HepG2 (cell line): ENCODE data around the gene PCBP2. TPM values are rescaled to one million over a fixed set of nuclear protein-coding genes. Genes with fewer than 3 reads are reported as not detected.

Source experiments
- AGO1 ChIP-seq: fragments of 200-400 bp; formaldehyde crosslinking; IDR thresholded peaks from 2 replicates; pipeline ENCODE4 v1.6.1; 2017; ENCODE audit warnings: mild to moderate bottlenecking, low read depth, low read length, moderate library complexity; ENCODE audit not compliant: poor library complexity, severe bottlenecking
- CERS6 ChIP-seq: sonication (generic); formaldehyde crosslinking; IDR thresholded peaks from 2 replicates; pipeline ENCODE4 v1.5.0; 2020; ENCODE audit warnings: missing genetic modification reagents
- DPF2 ChIP-seq: sonication (generic); formaldehyde crosslinking; IDR thresholded peaks from 2 replicates; pipeline ENCODE4 v1.4.0; 2020; ENCODE audit warnings: mild to moderate bottlenecking, low read depth, missing genetic modification reagents, borderline replicate concordance
- GABPA ChIP-seq, 2 experiments: IDR thresholded peaks; 2 replicates each; pipeline ENCODE4 v1.6.1; 2011 to 2016; ENCODE audit warnings: low read depth in 2 of 2, low read length in 1 of 2, missing biosample characterization in 1 of 2, missing genetic modification characterization in 1 of 2
- GPN1 ChIP-seq: sonication (generic); formaldehyde crosslinking; IDR thresholded peaks from 2 replicates; pipeline ENCODE4 v1.5.1; 2020; ENCODE audit warnings: missing genetic modification reagents, borderline replicate concordance
- MLLT10 ChIP-seq: sonication (generic); formaldehyde crosslinking; IDR thresholded peaks from 2 replicates; pipeline ENCODE4 v1.4.0; 2020; ENCODE audit warnings: missing genetic modification reagents
- NFKB2 ChIP-seq: sonication (generic); formaldehyde crosslinking; IDR thresholded peaks from 2 replicates; pipeline ENCODE4 v1.4.0; 2020; ENCODE audit warnings: missing genetic modification reagents, borderline replicate concordance
- PHF21A ChIP-seq: sonication (generic); formaldehyde crosslinking; IDR thresholded peaks from 2 replicates; pipeline ENCODE4 v1.5.0; 2020; ENCODE audit warnings: mild to moderate bottlenecking, missing genetic modification reagents
- POGZ ChIP-seq: sonication (generic); formaldehyde crosslinking; IDR thresholded peaks from 2 replicates; pipeline ENCODE4 v1.4.0; 2020; ENCODE audit warnings: mild to moderate bottlenecking, missing genetic modification reagents
- SP2 ChIP-seq: sonication (generic); formaldehyde crosslinking; IDR thresholded peaks from 2 replicates; pipeline ENCODE4 v1.5.1; 2020; ENCODE audit warnings: mild to moderate bottlenecking, missing genetic modification reagents
- TSC22D2 ChIP-seq: sonication (generic); formaldehyde crosslinking; IDR thresholded peaks from 2 replicates; pipeline ENCODE4 v1.5.1; 2020; ENCODE audit warnings: missing genetic modification reagents, mild to moderate bottlenecking, borderline replicate concordance
- ZFP62 ChIP-seq: sonication (generic); formaldehyde crosslinking; IDR thresholded peaks from 2 replicates; pipeline ENCODE4 v1.4.0; 2020; ENCODE audit warnings: missing genetic modification reagents
- ZFP82 ChIP-seq: sonication (generic); formaldehyde crosslinking; IDR thresholded peaks from 2 replicates; pipeline ENCODE4 v1.5.1; 2020; ENCODE audit warnings: mild to moderate bottlenecking, missing genetic modification reagents, borderline replicate concordance
- ZNF343 ChIP-seq: sonication (generic); formaldehyde crosslinking; IDR thresholded peaks from 2 replicates; pipeline ENCODE4 v1.4.0; 2020; ENCODE audit warnings: mild to moderate bottlenecking, missing genetic modification reagents
- ZNF354B ChIP-seq: sonication (generic); formaldehyde crosslinking; IDR thresholded peaks from 2 replicates; pipeline ENCODE4 v1.8.0; 2022; ENCODE audit warnings: mild to moderate bottlenecking, missing genetic modification reagents
- ZNF44 ChIP-seq: sonication (generic); formaldehyde crosslinking; IDR thresholded peaks from 2 replicates; pipeline ENCODE4 v1.5.1; 2020; ENCODE audit warnings: mild to moderate bottlenecking, missing genetic modification reagents
- ZNF547 ChIP-seq: sonication (generic); formaldehyde crosslinking; IDR thresholded peaks from 2 replicates; pipeline ENCODE4 v1.5.1; 2020; ENCODE audit warnings: mild to moderate bottlenecking, missing genetic modification reagents
- ZNF609 ChIP-seq: sonication (generic); formaldehyde crosslinking; IDR thresholded peaks from 2 replicates; pipeline ENCODE4 v1.4.0; 2020; ENCODE audit warnings: mild to moderate bottlenecking, missing genetic modification reagents, borderline replicate concordance
- ZNF75D ChIP-seq: sonication (generic); formaldehyde crosslinking; IDR thresholded peaks from 2 replicates; pipeline ENCODE4 v1.8.1; 2023; ENCODE audit warnings: missing genetic modification reagents, mild to moderate bottlenecking, borderline replicate concordance
- ZNF761 ChIP-seq: sonication (generic); formaldehyde crosslinking; conservative IDR thresholded peaks from 2 replicates; pipeline ENCODE4 v1.4.0; 2020; ENCODE audit warnings: mild to moderate bottlenecking, missing genetic modification reagents
- ZNF768 ChIP-seq: sonication (generic); formaldehyde crosslinking; IDR thresholded peaks from 2 replicates; pipeline ENCODE4 v1.4.0; 2020; ENCODE audit warnings: missing genetic modification reagents
- polyA plus RNA-seq, 8 experiments: library from polyadenylated mRNA; depleted of rRNA in 3 of 8; stranded (reverse) in 7 of 8; unstranded in 1 of 8; fragments of >200 nt; fragmentation: Illumina TruSeq in 4 of 8; extraction: Trizol in 4 of 8; gene quantifications; 2 replicates each; pipeline versions ENCODE4 v1.2.1 to v1.2.3, GENCODE V29; 2011 to 2016; ENCODE audit warnings: low read depth in 4 of 8, missing spikeins in 1 of 8, mixed read lengths in 1 of 8; ENCODE audit not compliant: insufficient read depth in 1 of 8
- total RNA-seq, 5 experiments: library from RNA; depleted of rRNA; stranded (reverse); fragments of >200 nt; fragmentation: Illumina TruSeq; extraction: Trizol; gene quantifications; 2 replicates each; pipeline ENCODE4 v1.2.3, GENCODE V29; 2016; ENCODE audit warnings: low read depth in 1 of 5
- TF ChIP-seq, protein P1 (sequence below): sonication (generic); formaldehyde crosslinking; IDR thresholded peaks from 2 replicates; pipeline ENCODE4 v1.4.0; 2020; ENCODE audit warnings: missing genetic modification reagents, borderline replicate concordance

PCBP2 gene
- total and polyA plus RNA-seq, 2 of the 13 experiments (the other 11 are each of a cell fraction or from before 2014, with no cell fraction given), result 154 to 345 TPM

DNA sequence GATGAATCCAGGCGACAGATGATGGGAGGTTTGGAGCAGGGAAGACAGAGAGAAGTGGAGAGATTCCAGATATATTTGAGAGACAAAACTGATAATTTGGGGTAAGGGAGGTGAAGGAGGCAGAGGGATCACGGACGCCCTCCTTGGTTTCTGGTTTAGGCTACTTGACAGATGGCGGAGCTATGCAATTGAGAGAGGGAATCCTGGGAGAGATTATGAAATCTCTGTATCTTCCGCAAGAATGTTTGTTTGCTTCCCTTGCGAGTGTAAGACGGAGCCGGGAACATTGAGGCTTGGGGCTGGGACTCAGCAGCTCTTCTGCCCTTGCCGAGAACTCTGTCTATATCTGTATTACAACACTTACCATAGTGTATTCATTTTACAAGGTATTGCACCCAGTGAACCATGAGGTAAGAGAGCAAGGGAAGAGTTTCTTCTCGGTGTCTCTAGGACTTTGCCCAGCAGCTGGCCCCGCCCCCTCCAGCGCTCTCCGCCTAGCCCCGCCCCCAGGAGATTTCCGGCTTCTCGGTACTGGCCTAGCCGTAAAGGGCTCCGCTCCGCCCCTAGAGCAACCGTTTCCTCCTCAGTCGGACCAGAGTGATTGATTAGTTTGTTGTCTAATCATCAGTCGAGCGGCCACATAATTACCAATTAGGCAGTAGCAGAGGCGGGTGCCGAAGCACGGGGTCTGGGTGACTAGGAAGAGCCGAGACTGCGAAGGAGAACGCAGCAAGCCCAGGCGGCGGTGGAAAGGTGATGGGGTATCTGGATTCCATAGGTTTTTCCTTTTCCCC lies 10.7 kb upstream of the PCBP2 start, which contains the start of gene PRR13 (continued):
- TF ChIP-seq TSC22D2 (CRISPR knock-in tag) (no peak), SP2 (peak; percentile 92), GPN1 (CRISPR knock-in tag) (no peak), ZFP62 (CRISPR knock-in tag) (no peak), ZNF609 (no peak), ZNF761 (CRISPR knock-in tag) (no peak), ZNF75D (CRISPR knock-in tag) (no peak), CERS6 (CRISPR knock-in tag) (no peak), ZFP82 (CRISPR knock-in tag) (no peak), MLLT10 (CRISPR knock-in tag) (no peak), ZNF343 (CRISPR knock-in tag) (no peak), NFKB2 (CRISPR knock-in tag) (no peak), ZNF768 (CRISPR knock-in tag) (no peak), AGO1 (no peak), ZNF354B (CRISPR knock-in tag) (no peak), POGZ (CRISPR knock-in tag) (no peak), GABPA (IDR thresholded peaks at IDR 0.05; ENCODE audit: low read depth, low read length) (peak; percentile 22; the same call in 1 of the 2 replicates), GABPA (CRISPR knock-in tag; IDR thresholded peaks at IDR 0.05; ENCODE audit: low read depth) (peak; percentile 68), ZNF44 (CRISPR knock-in tag) (no peak), ZNF547 (CRISPR knock-in tag) (no peak; the same call in 1 of the 2 replicates), DPF2 (CRISPR knock-in tag) (no peak), PHF21A (0 out of 2 replicates have a peak, but pooled peaks have one; percentile 20)
- TF ChIP-seq, protein P1, sequence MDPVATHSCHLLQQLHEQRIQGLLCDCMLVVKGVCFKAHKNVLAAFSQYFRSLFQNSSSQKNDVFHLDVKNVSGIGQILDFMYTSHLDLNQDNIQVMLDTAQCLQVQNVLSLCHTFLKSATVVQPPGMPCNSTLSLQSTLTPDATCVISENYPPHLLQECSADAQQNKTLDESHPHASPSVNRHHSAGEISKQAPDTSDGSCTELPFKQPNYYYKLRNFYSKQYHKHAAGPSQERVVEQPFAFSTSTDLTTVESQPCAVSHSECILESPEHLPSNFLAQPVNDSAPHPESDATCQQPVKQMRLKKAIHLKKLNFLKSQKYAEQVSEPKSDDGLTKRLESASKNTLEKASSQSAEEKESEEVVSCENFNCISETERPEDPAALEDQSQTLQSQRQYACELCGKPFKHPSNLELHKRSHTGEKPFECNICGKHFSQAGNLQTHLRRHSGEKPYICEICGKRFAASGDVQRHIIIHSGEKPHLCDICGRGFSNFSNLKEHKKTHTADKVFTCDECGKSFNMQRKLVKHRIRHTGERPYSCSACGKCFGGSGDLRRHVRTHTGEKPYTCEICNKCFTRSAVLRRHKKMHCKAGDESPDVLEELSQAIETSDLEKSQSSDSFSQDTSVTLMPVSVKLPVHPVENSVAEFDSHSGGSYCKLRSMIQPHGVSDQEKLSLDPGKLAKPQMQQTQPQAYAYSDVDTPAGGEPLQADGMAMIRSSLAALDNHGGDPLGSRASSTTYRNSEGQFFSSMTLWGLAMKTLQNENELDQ (CRISPR knock-in tag), result no peak
